Measurements from ENCODE around the gene ANKRD33B. TPM values are rescaled to one million over a fixed set of nuclear protein-coding genes. Genes with fewer than 3 reads are reported as not detected.

ANKRD33B gene
- total RNA-seq, 1 experiment from 2014 or later = 6.9 TPM

DNA sequence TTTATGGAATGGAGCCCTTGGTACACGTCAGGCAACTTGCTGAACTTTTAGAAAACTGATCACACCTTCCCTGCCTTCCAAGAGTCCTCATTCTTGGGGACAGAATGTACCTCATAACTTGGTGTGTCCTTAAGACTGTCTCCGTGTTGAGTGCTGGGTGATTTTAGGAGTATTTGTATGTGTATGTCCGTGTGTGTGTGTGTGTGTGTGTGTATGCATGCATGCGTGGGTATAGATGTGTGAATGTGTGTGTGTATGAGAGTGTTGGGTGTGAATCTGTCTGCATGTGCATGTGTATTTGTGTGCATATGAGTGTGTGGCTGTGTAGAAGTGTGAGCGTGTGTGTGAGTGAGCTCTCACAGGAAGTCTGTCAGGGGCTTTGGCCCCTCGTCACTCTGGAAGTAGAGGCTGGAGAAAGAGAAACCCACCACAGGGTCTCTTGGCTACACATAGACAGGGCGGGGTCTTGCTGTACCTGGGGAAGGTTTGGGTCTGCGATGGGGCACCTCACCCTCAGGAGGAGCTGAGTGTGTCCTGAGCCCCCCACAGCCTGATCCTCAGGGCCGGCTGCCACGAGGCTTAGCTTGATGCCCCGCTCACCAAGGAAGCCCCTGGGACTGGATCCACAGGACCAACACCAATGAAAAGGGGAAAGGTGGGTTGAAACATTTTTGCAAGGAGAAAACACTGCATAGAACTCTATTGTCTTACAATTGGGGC, 33.1 kb upstream of the ANKRD33B start:
- Histone ChIP-seq H2AFZ (ENCODE audit: low read length) (no peak overlapping the region), H4K91ac (ENCODE audit: insufficient read length, low read depth, low read length) (no peak overlapping the region), H3K14ac (ENCODE audit: insufficient read depth, low read length) (no peak overlapping the region), H3K23me2 (ENCODE audit: insufficient read length, low read depth, low read length, poor library complexity, severe bottlenecking) (no peaks in the 10 kb centered on the region), H3K27me3 (ENCODE audit: insufficient read depth, low read length) (no peaks in the 10 kb centered on the region), H4K5ac (ENCODE audit: insufficient read length, low read depth, low read length) (no peak overlapping the region), H3T11ph (ENCODE audit: low read length) (no peak overlapping the region), H3K4me1 (ENCODE audit: insufficient read depth, low read length) (no peaks in the 10 kb centered on the region), H3K56ac (ENCODE audit: insufficient read length, low read depth, low read length) (no peak overlapping the region), H2BK20ac (ENCODE audit: low read depth, low read length, poor library complexity, severe bottlenecking) (no peak overlapping the region), H3K18ac (ENCODE audit: insufficient read length, low read depth, low read length) (no peak overlapping the region), H2BK12ac (ENCODE audit: insufficient read length, low read depth, low read length) (no peak overlapping the region), H2AK5ac (ENCODE audit: insufficient read length, low read length) (no peak overlapping the region), H3K9me3 (ENCODE audit: control insufficient read depth, low read depth, low read length) (no peaks in the 10 kb centered on the region), H3K4ac (ENCODE audit: low read depth, low read length) (no peak overlapping the region), H3K9ac (ENCODE audit: extremely low read depth, insufficient read length, low read length) (no peak overlapping the region), H4K20me1 (ENCODE audit: control insufficient read depth, insufficient read depth, insufficient read length) (no peaks in the 10 kb centered on the region), H3K4me2 (ENCODE audit: insufficient read depth, insufficient read length, low read length) (no peak overlapping the region), H4K8ac (replicated peaks; ENCODE audit: insufficient read length, low read depth, low read length) (no peak overlapping the region), H2BK5ac (ENCODE audit: insufficient read length, low read length) (no peak overlapping the region), H3K27ac (ENCODE audit: insufficient read length, low read depth, low read length) (no peak overlapping the region), H2BK15ac (ENCODE audit: low read depth, low read length) (no peak overlapping the region), H3K79me2 (ENCODE audit: insufficient read depth, low read length) (no peaks in the 10 kb centered on the region), H3K79me1 (ENCODE audit: insufficient read depth, low read depth, low read length, poor library complexity, severe bottlenecking) (no peaks in the 10 kb centered on the region), H2BK120ac (ENCODE audit: low read depth, low read length, poor library complexity, severe bottlenecking) (no peak overlapping the region), H3K23ac (ENCODE audit: insufficient read length, low read depth, low read length) (no peak overlapping the region)
- DNase-seq = no peak
- H3K36me3 Mint-ChIP-seq (ENCODE audit: insufficient read depth in 1 of 3, low read depth in 3 of 3) = no peaks in the 10 kb centered on the region
- no peaks in the 10 kb centered on the region; a peak in 1 of 5 replicates for H3K9me3 Mint-ChIP-seq
- TF ChIP-seq CTCF (conservative IDR thresholded peaks at IDR 0.05) = no peak
- peaks cover 55% of the 10 kb centered on the region for H3K27me3 Mint-ChIP-seq (ENCODE audit: low read depth)
- no CpG with 5 or more reads among the region's 11 CpGs for WGBS (ENCODE audit: extremely low coverage, insufficient read length, low lambda C conversion rate)
- H3K4me3 Mint-ChIP-seq = no peak overlapping the region
- no peak overlapping the region for H3K27ac Mint-ChIP-seq
- H3K4me1 Mint-ChIP-seq = peaks cover 26 to 31% of the 10 kb centered on the region in 2 experiments
